Neural progenitor cell (in vitro differentiated cells): ENCODE measurements around the gene PTGES2. TPM values are rescaled to one million over a fixed set of nuclear protein-coding genes. Genes with fewer than 3 reads are reported as not detected.

Source experiments
- DNase-seq: peaks from one replicate; pipeline ENCODE4 v3.0.0-alpha.2; 2016; ENCODE audit warnings: low spot score
- H2AFZ ChIP-seq: fragments of 200-600 bp; sonication (generic); replicated peaks from 2 replicates; pipeline ENCODE4 v1.6.1; 2016; ENCODE audit warnings: antibody characterized with exemption
- H3F3A ChIP-seq: fragments of 200-600 bp; sonication (generic); 2 replicates; pipeline ENCODE4 v1.6.1; 2016; ENCODE audit warnings: antibody characterized with exemption, low read depth
- H3K27ac ChIP-seq: fragments of 200-600 bp; sonication (generic); 2 replicates; pipeline ENCODE4 v1.5.1; 2016; ENCODE audit warnings: mild to moderate bottlenecking
- H3K27me3 ChIP-seq: fragments of 200-600 bp; sonication (generic); 2 replicates; pipeline ENCODE4 v1.6.1; 2016; ENCODE audit warnings: mild to moderate bottlenecking, moderate library complexity
- H3K36me3 ChIP-seq: fragments of 200-600 bp; sonication (generic); 2 replicates; pipeline ENCODE4 v1.5.1; 2016
- H3K4me1 ChIP-seq: fragments of 200-600 bp; sonication (generic); 2 replicates; pipeline ENCODE4 v1.6.1; 2016; ENCODE audit warnings: mixed run types
- H3K4me2 ChIP-seq: fragments of 200-600 bp; sonication (generic); 2 replicates; pipeline ENCODE4 v1.6.1; 2016
- H3K4me3 ChIP-seq: fragments of 200-600 bp; sonication (generic); 2 replicates; pipeline ENCODE4 v1.5.1; 2016
- H3K79me2 ChIP-seq: fragments of 200-600 bp; sonication (generic); 2 replicates; pipeline ENCODE4 v1.6.1; 2016; ENCODE audit warnings: low read depth
- H3K9ac ChIP-seq: fragments of 200-600 bp; sonication (generic); 2 replicates; pipeline ENCODE4 v1.6.1; 2016
- H3K9me3 ChIP-seq: fragments of 200-600 bp; sonication (generic); 2 replicates; pipeline ENCODE4 v1.5.1; 2016; ENCODE audit warnings: low read depth
- H4K20me1 ChIP-seq: fragments of 200-600 bp; sonication (generic); 2 replicates; pipeline ENCODE4 v1.6.1; 2016; ENCODE audit warnings: low read depth
- H3K27ac Mint-ChIP-seq: 3 replicates; pipeline ENCODE4 v1.8.0; 2021; ENCODE audit warnings: mixed read lengths
- H3K27me3 Mint-ChIP-seq: 2 replicates; pipeline ENCODE4 v1.8.0; 2022; ENCODE audit warnings: low read depth, mild to moderate bottlenecking, inconsistent platforms, moderate library complexity, mixed read lengths; ENCODE audit not compliant: insufficient read depth
- H3K36me3 Mint-ChIP-seq: 3 replicates; pipeline ENCODE4 v1.8.0; 2021; ENCODE audit warnings: mixed read lengths
- H3K4me1 Mint-ChIP-seq: 3 replicates; pipeline ENCODE4 v1.8.0; 2021; ENCODE audit warnings: mixed read lengths
- H3K4me3 Mint-ChIP-seq: 3 replicates; pipeline ENCODE4 v1.8.0; 2021; ENCODE audit warnings: mild to moderate bottlenecking, moderate library complexity, mixed read lengths
- H3K9me3 Mint-ChIP-seq: 3 replicates; pipeline ENCODE4 v1.8.0; 2020; ENCODE audit warnings: mixed read lengths
- EZH2 ChIP-seq: fragments of 200-600 bp; sonication (generic); IDR thresholded peaks from 2 replicates; pipeline ENCODE4 v1.6.1; 2017; ENCODE audit warnings: antibody characterized with exemption, mild to moderate bottlenecking, moderate library complexity
- EZH2phosphoT487 ChIP-seq: fragments of 200-600 bp; sonication (generic); IDR thresholded peaks from 2 replicates; pipeline ENCODE4 v1.6.1; 2017; ENCODE audit warnings: antibody characterized with exemption
- total RNA-seq: library from RNA; depleted of rRNA; stranded (reverse); fragments of >200 nt; gene quantifications from 2 replicates; pipeline ENCODE4 v1.2.3, GENCODE V29; 2015; ENCODE audit warnings: low replicate concordance
- TF ChIP-seq, protein P1 (sequence below): fragments of 200-600 bp; sonication (generic); IDR thresholded peaks from 2 replicates; pipeline ENCODE4 v1.5.1; 2017; ENCODE audit warnings: antibody characterized with exemption, mild to moderate bottlenecking

Gene PTGES2
- total RNA-seq, 1 donor from 2014 or later = 25.7 TPM

DNA sequence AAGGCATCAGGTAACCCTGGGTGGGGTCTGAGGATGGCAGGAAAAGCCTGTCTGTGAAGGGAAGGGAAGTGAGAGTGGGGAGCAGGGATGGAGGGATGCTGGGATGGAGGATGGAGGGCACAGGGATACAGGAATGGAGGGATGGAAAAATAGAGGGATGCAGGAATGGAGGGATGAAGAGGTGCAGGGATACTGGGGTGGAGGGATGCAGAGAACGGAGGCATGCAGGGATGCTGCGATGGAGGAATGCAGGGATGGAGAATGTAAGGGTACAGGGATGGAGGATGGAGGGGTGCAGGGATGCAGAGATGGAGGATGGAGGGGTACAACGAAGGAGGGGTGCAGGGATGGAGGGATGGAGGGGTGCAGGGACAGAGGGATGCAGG, 9.1 kb downstream of the PTGES2 start:
- no peaks in the 10 kb centered on the region for H3K36me3 ChIP-seq
- no peak for DNase-seq

DNA sequence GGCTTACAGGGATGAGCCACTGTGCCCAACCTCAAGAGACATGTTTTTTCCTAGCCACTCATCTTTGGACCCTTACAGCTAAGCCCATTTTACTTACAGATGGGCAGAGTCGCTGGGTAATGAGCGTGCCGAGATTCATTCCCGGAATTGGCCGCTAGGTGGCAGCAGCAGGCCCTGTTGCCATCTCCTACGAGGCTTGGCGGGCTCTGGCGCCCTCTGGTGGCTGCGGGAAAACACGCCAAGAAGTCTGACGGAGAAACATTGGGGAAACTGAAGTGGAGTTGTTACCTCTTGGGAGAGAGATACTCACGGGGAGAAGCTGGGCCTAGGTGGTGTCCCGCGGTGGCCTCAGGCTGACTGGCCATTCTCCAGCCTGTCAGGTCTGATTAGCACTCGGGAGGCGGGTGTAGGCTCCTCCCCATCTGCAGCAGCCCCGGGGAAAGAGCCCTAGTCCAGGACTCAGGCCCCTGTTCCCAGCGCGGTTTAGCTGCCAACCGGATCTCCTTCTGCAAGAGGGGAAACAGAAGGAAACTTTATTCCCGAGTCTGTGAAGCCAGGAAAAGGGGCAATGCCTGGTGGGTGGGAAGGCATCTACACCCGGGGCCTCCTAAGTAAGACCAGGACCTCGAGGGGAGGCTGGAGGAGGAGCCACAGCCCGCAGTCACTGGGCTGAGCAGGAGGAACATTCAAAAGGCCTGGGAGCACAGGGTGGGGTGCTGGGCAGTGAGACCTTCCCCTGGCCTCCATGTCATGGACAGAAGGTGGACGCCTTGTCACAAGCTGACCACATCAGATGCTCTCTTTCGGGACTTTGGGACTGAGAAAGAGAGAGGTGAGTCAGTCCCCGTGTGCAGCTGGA, 9.7 kb downstream of the PTGES2 start:
- Histone ChIP-seq H3K27me3 (no peaks in the 10 kb centered on the region), H3K4me2 (peak overlapping the region; percentile 63), H4K20me1 (no peaks in the 10 kb centered on the region), H3K9me3 (no peaks in the 10 kb centered on the region), H3K9ac (no peak overlapping the region), H3F3A (peaks cover 7% of the 10 kb centered on the region), H3K4me3 (peak overlapping the region; percentile 24), H3K36me3 (no peaks in the 10 kb centered on the region), H3K79me2 (no peaks in the 10 kb centered on the region), H3K4me1 (peaks cover 4% of the 10 kb centered on the region), H2AFZ (peak overlapping the region; percentile 99), H3K27ac (no peak overlapping the region)
- peaks cover 10% of the 10 kb centered on the region for H3K36me3 Mint-ChIP-seq
- H3K27me3 Mint-ChIP-seq = peaks cover 3% of the 10 kb centered on the region
- H3K4me1 Mint-ChIP-seq = peaks cover 13% of the 10 kb centered on the region
- peak overlapping the region; percentile 67 for H3K27ac Mint-ChIP-seq
- DNase-seq = peak; percentile 94
- peak overlapping the region; percentile 72 for H3K4me3 Mint-ChIP-seq
- H3K9me3 Mint-ChIP-seq = no peaks in the 10 kb centered on the region
- TF ChIP-seq, protein P1, sequence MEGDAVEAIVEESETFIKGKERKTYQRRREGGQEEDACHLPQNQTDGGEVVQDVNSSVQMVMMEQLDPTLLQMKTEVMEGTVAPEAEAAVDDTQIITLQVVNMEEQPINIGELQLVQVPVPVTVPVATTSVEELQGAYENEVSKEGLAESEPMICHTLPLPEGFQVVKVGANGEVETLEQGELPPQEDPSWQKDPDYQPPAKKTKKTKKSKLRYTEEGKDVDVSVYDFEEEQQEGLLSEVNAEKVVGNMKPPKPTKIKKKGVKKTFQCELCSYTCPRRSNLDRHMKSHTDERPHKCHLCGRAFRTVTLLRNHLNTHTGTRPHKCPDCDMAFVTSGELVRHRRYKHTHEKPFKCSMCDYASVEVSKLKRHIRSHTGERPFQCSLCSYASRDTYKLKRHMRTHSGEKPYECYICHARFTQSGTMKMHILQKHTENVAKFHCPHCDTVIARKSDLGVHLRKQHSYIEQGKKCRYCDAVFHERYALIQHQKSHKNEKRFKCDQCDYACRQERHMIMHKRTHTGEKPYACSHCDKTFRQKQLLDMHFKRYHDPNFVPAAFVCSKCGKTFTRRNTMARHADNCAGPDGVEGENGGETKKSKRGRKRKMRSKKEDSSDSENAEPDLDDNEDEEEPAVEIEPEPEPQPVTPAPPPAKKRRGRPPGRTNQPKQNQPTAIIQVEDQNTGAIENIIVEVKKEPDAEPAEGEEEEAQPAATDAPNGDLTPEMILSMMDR = peak; percentile 100
- no peak for TF ChIP-seq EZH2

More for the DNA sequence above, 9.1 kb downstream of the PTGES2 start:
- H3K36me3 Mint-ChIP-seq = peaks cover 7% of the 10 kb centered on the region
- H3K4me3 Mint-ChIP-seq = no peak overlapping the region
- H3K4me1 Mint-ChIP-seq = peaks cover 11% of the 10 kb centered on the region
- no peaks in the 10 kb centered on the region for H3K9me3 Mint-ChIP-seq
- Histone ChIP-seq H3K79me2 (no peaks in the 10 kb centered on the region), H4K20me1 (no peaks in the 10 kb centered on the region), H3K4me2 (peak overlapping the region; percentile 63), H3K9me3 (no peaks in the 10 kb centered on the region), H3K27ac (no peak overlapping the region), H3K9ac (no peak overlapping the region), H3K4me1 (peaks cover 4% of the 10 kb centered on the region), H3K4me3 (no peak overlapping the region), H3K27me3 (no peaks in the 10 kb centered on the region), H3F3A (peaks cover 7% of the 10 kb centered on the region), H2AFZ (no peak overlapping the region)
- no peak overlapping the region for H3K27ac Mint-ChIP-seq
- TF ChIP-seq EZH2phosphoT487 = no peak
- no peak for TF ChIP-seq EZH2
- TF ChIP-seq, protein P1 = no peak
- H3K27me3 Mint-ChIP-seq = peaks cover 3% of the 10 kb centered on the region

DNA sequence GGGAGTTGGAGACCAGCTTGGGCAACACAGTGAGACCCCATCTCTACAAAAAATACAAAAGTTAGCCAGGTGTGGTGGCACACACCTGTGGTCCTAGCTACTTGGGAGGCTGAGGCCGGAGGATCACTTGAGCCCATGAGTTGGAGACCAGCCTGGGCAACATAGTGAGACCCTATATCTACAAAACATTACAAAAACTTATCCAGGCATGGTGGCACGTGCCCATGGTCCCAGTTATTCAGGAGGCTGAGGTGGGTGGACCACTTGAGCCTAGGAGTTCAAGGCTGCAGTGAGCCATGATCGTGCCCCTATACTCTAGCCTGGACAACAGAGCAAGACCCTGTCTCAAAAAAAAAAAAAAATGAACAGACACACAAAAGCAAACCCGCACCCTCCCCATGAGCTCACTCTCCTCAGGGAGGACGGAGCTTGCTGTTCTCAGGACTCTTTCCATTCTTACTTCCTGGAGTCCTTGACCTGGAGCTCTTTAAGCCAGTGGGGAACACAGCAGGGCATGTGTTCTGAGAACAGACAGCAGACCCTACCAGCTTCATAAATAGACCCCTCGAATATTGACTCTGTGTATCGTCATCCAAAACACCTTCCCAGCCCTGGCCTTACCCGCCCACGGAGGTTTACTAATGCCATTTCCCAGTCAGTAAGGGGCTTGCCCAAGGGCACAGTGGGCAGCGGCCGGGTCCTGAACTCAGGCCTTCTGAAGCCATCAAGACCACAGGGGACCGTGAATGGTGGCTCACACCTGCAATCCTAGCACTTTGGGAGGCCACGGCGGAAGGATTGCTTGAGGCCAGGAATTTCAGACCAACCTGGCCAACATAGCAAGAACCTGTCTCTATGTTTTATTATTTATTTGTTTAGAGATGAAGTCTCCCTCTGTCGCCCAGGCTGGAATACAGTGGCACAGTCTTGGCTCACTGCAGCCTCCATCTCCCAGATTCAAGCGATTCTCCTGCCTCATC, 11.1 kb downstream of the PTGES2 start:
- H3K27ac ChIP-seq = no peak overlapping the region
- H3K4me2 ChIP-seq = no peak overlapping the region
- H4K20me1 ChIP-seq = no peaks in the 10 kb centered on the region
- no peak overlapping the region for H3K4me3 ChIP-seq
- H3K4me1 ChIP-seq = peaks cover 4% of the 10 kb centered on the region
- Mint-ChIP-seq H3K4me1 (peaks cover 13% of the 10 kb centered on the region), H3K4me3 (no peak overlapping the region), H3K9me3 (no peaks in the 10 kb centered on the region), H3K36me3 (peaks cover 9% of the 10 kb centered on the region), H3K27ac (peak overlapping the region; percentile 81), H3K27me3 (peaks cover 3% of the 10 kb centered on the region)
- H3K27me3 ChIP-seq = no peaks in the 10 kb centered on the region
- H2AFZ ChIP-seq = no peak overlapping the region
- no peaks in the 10 kb centered on the region for H3K79me2 ChIP-seq
- no peak for TF ChIP-seq EZH2phosphoT487
- TF ChIP-seq EZH2 = no peak
- TF ChIP-seq, protein P1 = no peak
- H3K9ac ChIP-seq = no peak overlapping the region
- H3F3A ChIP-seq = peaks cover 7% of the 10 kb centered on the region
- H3K9me3 ChIP-seq = no peaks in the 10 kb centered on the region
- no peaks in the 10 kb centered on the region for H3K36me3 ChIP-seq
- no peak for DNase-seq
